Measurements from ENCODE around the gene PDIK1L. TPM values are rescaled to one million over a fixed set of nuclear protein-coding genes. Genes with fewer than 3 reads are reported as not detected.

The PDIK1L gene
- total RNA-seq, 2 donors from 2014 or later = 7.1 to 7.3 TPM

GRCh38 chr1:26070296-26070962 lies 41.2 kb upstream of the PDIK1L start:
- DNase-seq = no peak
- no peaks in the 10 kb centered on the region for H3K27me3 ChIP-seq (ENCODE audit: control insufficient read depth, insufficient read depth, low read length, poor library complexity, severe bottlenecking)
- Mint-ChIP-seq H3K9me3 (no peaks in the 10 kb centered on the region), H3K27ac (no peak overlapping the region), H3K36me3 (ENCODE audit: low read depth) (no peaks in the 10 kb centered on the region), H3K4me1 (peaks cover 20% of the 10 kb centered on the region), H3K27me3 (ENCODE audit: insufficient read depth) (no peaks in the 10 kb centered on the region), H3K4me3 (no peak overlapping the region)
- no peak overlapping the region for H3K9ac ChIP-seq (ENCODE audit: extremely low read depth, low read length, poor library complexity, severe bottlenecking)
- no peaks in the 10 kb centered on the region for H3K36me3 ChIP-seq (ENCODE audit: control insufficient read depth, insufficient read depth, low read length)
- no peak overlapping the region for H3K4me3 ChIP-seq (ENCODE audit: low read length)
- peaks cover 5% of the 10 kb centered on the region for H3K4me1 ChIP-seq (ENCODE audit: control insufficient read depth, insufficient read depth, low read length)
- no peak overlapping the region for H3K27ac ChIP-seq (ENCODE audit: low read depth, low read length)
- TF ChIP-seq CTCF (conservative IDR thresholded peaks at IDR 0.05) = no peak
- WGBS, 2 experiments (ENCODE audit: insufficient coverage in 1 of 2, insufficient read length in 1 of 2) = 93 to 96% methylated on average over 3 to 4 of the region's 4 CpGs
- no peaks in the 10 kb centered on the region for H3K9me3 ChIP-seq (ENCODE audit: control insufficient read depth, low read length)

- Mint-ChIP-seq H3K4me3 (no peak overlapping the region), H3K27me3 (ENCODE audit: insufficient read depth) (no peaks in the 10 kb centered on the region), H3K4me1 (peaks cover 17% of the 10 kb centered on the region), H3K27ac (no peak overlapping the region), H3K36me3 (ENCODE audit: low read depth) (no peaks in the 10 kb centered on the region), H3K9me3 (no peaks in the 10 kb centered on the region)
- no peak for DNase-seq
- TF ChIP-seq CTCF (conservative IDR thresholded peaks at IDR 0.05) = no peak
- no peaks in the 10 kb centered on the region for H3K36me3 ChIP-seq (ENCODE audit: control insufficient read depth, insufficient read depth, low read length)
- 87 to 94% methylated on average over 5 to 6 of the region's 6 CpGs for WGBS, 2 experiments (ENCODE audit: insufficient coverage in 1 of 2, insufficient read length in 1 of 2)
- H3K27ac ChIP-seq (ENCODE audit: low read depth, low read length) = no peak overlapping the region
- H3K4me1 ChIP-seq (ENCODE audit: control insufficient read depth, insufficient read depth, low read length) = peaks cover 5% of the 10 kb centered on the region
- no peak overlapping the region for H3K4me3 ChIP-seq (ENCODE audit: low read length)
- no peak overlapping the region for H3K9ac ChIP-seq (ENCODE audit: extremely low read depth, low read length, poor library complexity, severe bottlenecking)
- H3K27me3 ChIP-seq (ENCODE audit: control insufficient read depth, insufficient read depth, low read length, poor library complexity, severe bottlenecking) = no peaks in the 10 kb centered on the region
- no peaks in the 10 kb centered on the region for H3K9me3 ChIP-seq (ENCODE audit: control insufficient read depth, low read length)
These were observed 40.7 kb upstream of the PDIK1L start for GRCh38 chr1:26070963-26071342.

GRCh38 chr1:26072305-26072704 lies 39.3 kb upstream of the PDIK1L start:
- Histone ChIP-seq H3K36me3 (ENCODE audit: control insufficient read depth, insufficient read depth, low read length) (no peaks in the 10 kb centered on the region), H3K4me1 (ENCODE audit: control insufficient read depth, insufficient read depth, low read length) (no peaks in the 10 kb centered on the region), H3K9ac (ENCODE audit: extremely low read depth, low read length, poor library complexity, severe bottlenecking) (no peak overlapping the region), H3K9me3 (ENCODE audit: control insufficient read depth, low read length) (no peaks in the 10 kb centered on the region), H3K27ac (ENCODE audit: low read depth, low read length) (no peak overlapping the region), H3K4me3 (ENCODE audit: low read length) (no peak overlapping the region), H3K27me3 (ENCODE audit: control insufficient read depth, insufficient read depth, low read length, poor library complexity, severe bottlenecking) (no peaks in the 10 kb centered on the region)
- Mint-ChIP-seq H3K9me3 (no peaks in the 10 kb centered on the region), H3K27me3 (ENCODE audit: insufficient read depth) (no peaks in the 10 kb centered on the region), H3K4me1 (peaks cover 3% of the 10 kb centered on the region), H3K4me3 (no peak overlapping the region), H3K27ac (no peak overlapping the region), H3K36me3 (ENCODE audit: low read depth) (no peaks in the 10 kb centered on the region)
- WGBS, 2 experiments (ENCODE audit: insufficient coverage in 1 of 2, insufficient read length in 1 of 2) = 91 to 93% methylated on average over 6 of the region's 6 CpGs
- TF ChIP-seq CTCF (conservative IDR thresholded peaks at IDR 0.05) = no peak
- no peak for DNase-seq

All from endodermal cell (in vitro differentiated cells).